Temporal lobe (tissue), 1 donor: ENCODE data around the gene SMPD2. TPM values are rescaled to one million over a fixed set of nuclear protein-coding genes. Genes with fewer than 3 reads are reported as not detected.

Source experiments
- total RNA-seq: library from RNA; depleted of rRNA; stranded (reverse); fragments of >200 nt; gene quantifications from one replicate; pipeline ENCODE4 v1.2.3, GENCODE V29; 2014

The SMPD2 gene
- total RNA-seq, 1 donor from 2014 or later = 3.4 TPM

Other genes starting within 250 kb of the SMPD2 start
- gene CD164, start 58.3 kb upstream of the SMPD2 start, total RNA-seq = 39.1 TPM
- 21.1 TPM for gene PPIL6, start 96 bp upstream of the SMPD2 start, total RNA-seq
- gene MICAL1, start 15.0 kb downstream of the SMPD2 start, total RNA-seq = 29.7 TPM
- 10.3 TPM for gene ZBTB24, start 42.5 kb downstream of the SMPD2 start, total RNA-seq